HepG2 (cell line): Measurements from ENCODE around the gene ITPRIPL1. TPM values are rescaled to one million over a fixed set of nuclear protein-coding genes. Genes with fewer than 3 reads are reported as not detected.

Experiments used
- FIP1L1 ChIP-seq: fragments of 200-400 bp; formaldehyde crosslinking; IDR thresholded peaks from 2 replicates; pipeline ENCODE4 v1.6.1; 2018; ENCODE audit warnings: low read depth, mild to moderate bottlenecking, low read length, moderate library complexity, borderline replicate concordance; ENCODE audit not compliant: insufficient read depth
- GTF3A ChIP-seq: sonication (generic); formaldehyde crosslinking; conservative IDR thresholded peaks from 2 replicates; pipeline ENCODE4 v1.4.0; 2020; ENCODE audit warnings: mild to moderate bottlenecking, missing genetic modification reagents
- HMGA1 ChIP-seq: sonication (generic); formaldehyde crosslinking; conservative IDR thresholded peaks from 2 replicates; pipeline ENCODE4 v1.4.0; 2020; ENCODE audit warnings: missing genetic modification reagents
- IRF2 ChIP-seq: IDR thresholded peaks from 2 replicates; pipeline ENCODE4 v1.6.1; 2018; ENCODE audit warnings: missing genetic modification reagents, missing compliant biosample characterization
- JUND ChIP-seq: sonication (generic); formaldehyde crosslinking; IDR thresholded peaks from 2 replicates; pipeline ENCODE4 v1.8.0; 2022; ENCODE audit warnings: mild to moderate bottlenecking, missing genetic modification reagents
- MEIS2 ChIP-seq: sonication (generic); formaldehyde crosslinking; IDR thresholded peaks from 2 replicates; pipeline ENCODE4 v1.9.0; 2021; ENCODE audit warnings: mild to moderate bottlenecking, missing genetic modification reagents
- NFE2L1 ChIP-seq: sonication (generic); formaldehyde crosslinking; IDR thresholded peaks from 2 replicates; pipeline ENCODE4 v1.4.0; 2020; ENCODE audit warnings: missing genetic modification reagents, mild to moderate bottlenecking, borderline replicate concordance
- NRL ChIP-seq: sonication (generic); formaldehyde crosslinking; IDR thresholded peaks from 2 replicates; pipeline ENCODE4 v1.5.0; 2020; ENCODE audit warnings: missing genetic modification reagents, mild to moderate bottlenecking, moderate library complexity, borderline replicate concordance
- RORA ChIP-seq: sonication (generic); formaldehyde crosslinking; IDR thresholded peaks from 2 replicates; pipeline ENCODE4 v1.5.0; 2020; ENCODE audit warnings: mild to moderate bottlenecking, missing genetic modification reagents, moderate library complexity
- SRSF4 ChIP-seq: fragments of 200-400 bp; formaldehyde crosslinking; IDR thresholded peaks from one replicate; pipeline ENCODE4 v1.6.1; 2018; ENCODE audit warnings: mild to moderate bottlenecking, low read depth, low read length, moderate library complexity; ENCODE audit not compliant: poor library complexity, severe bottlenecking
- ZBTB49 ChIP-seq: sonication (generic); formaldehyde crosslinking; IDR thresholded peaks from 2 replicates; pipeline ENCODE4 v1.4.0; 2020; ENCODE audit warnings: missing genetic modification reagents, borderline replicate concordance
- ZFP1 ChIP-seq: IDR thresholded peaks from 2 replicates; pipeline ENCODE4 v1.6.1; 2016
- ZFP36L1 ChIP-seq: sonication (generic); formaldehyde crosslinking; IDR thresholded peaks from 2 replicates; pipeline ENCODE4 v1.8.0; 2022; ENCODE audit warnings: mild to moderate bottlenecking, missing genetic modification reagents, moderate library complexity
- ZNF7 ChIP-seq: IDR thresholded peaks from 2 replicates; pipeline ENCODE4 v1.6.1; 2016; ENCODE audit warnings: missing biosample characterization, missing genetic modification reagents
- ZNF883 ChIP-seq: sonication (generic); formaldehyde crosslinking; IDR thresholded peaks from 2 replicates; pipeline ENCODE4 v1.5.1; 2020; ENCODE audit warnings: mild to moderate bottlenecking, missing genetic modification reagents; ENCODE audit errors: not compliant biosample characterization
- polyA plus RNA-seq, 8 experiments: library from polyadenylated mRNA; depleted of rRNA in 3 of 8; stranded (reverse) in 7 of 8; unstranded in 1 of 8; fragments of >200 nt; fragmentation: Illumina TruSeq in 4 of 8; extraction: Trizol in 4 of 8; gene quantifications; 2 replicates each; pipeline versions ENCODE4 v1.2.1 to v1.2.3, GENCODE V29; 2011 to 2016; ENCODE audit warnings: low read depth in 4 of 8, missing spikeins in 1 of 8, mixed read lengths in 1 of 8; ENCODE audit not compliant: insufficient read depth in 1 of 8
- total RNA-seq, 5 experiments: library from RNA; depleted of rRNA; stranded (reverse); fragments of >200 nt; fragmentation: Illumina TruSeq; extraction: Trizol; gene quantifications; 2 replicates each; pipeline ENCODE4 v1.2.3, GENCODE V29; 2016; ENCODE audit warnings: low read depth in 1 of 5
- TF ChIP-seq, protein P1 (sequence below): sonication (generic); formaldehyde crosslinking; IDR thresholded peaks from 2 replicates; pipeline ENCODE4 v1.4.0; 2020; ENCODE audit warnings: missing genetic modification reagents, borderline replicate concordance
- TF ChIP-seq, protein P2 (sequence below): sonication (generic); formaldehyde crosslinking; IDR thresholded peaks from 2 replicates; pipeline ENCODE4 v1.4.0; 2020; ENCODE audit warnings: mild to moderate bottlenecking, missing genetic modification reagents
- TF ChIP-seq, protein P3 (sequence below): sonication (generic); formaldehyde crosslinking; IDR thresholded peaks from 2 replicates; pipeline ENCODE4 v1.4.0; 2020; ENCODE audit warnings: mild to moderate bottlenecking, low read depth, missing genetic modification reagents

The ITPRIPL1 gene
- total and polyA plus RNA-seq, 2 of the 13 experiments (the other 11 are each of a cell fraction or from before 2014, with no cell fraction given), result 4.3 to 11.7 TPM

GRCh38 chr2:96325884-96326255 is 753 bp downstream of the ITPRIPL1 start (continued):
- TF ChIP-seq ZFP36L1 (CRISPR knock-in tag) (no peak), SRSF4 (no peak), FIP1L1 (no peak), HMGA1 (CRISPR knock-in tag) (no peak), ZFP1 (CRISPR knock-in tag) (no peak), ZBTB49 (no peak), NFE2L1 (no peak), GTF3A (CRISPR knock-in tag) (no peak), RORA (CRISPR knock-in tag) (no peak), ZNF7 (CRISPR knock-in tag) (no peak), ZNF883 (CRISPR knock-in tag) (no peak), JUND (CRISPR knock-in tag) (no peak), MEIS2 (CRISPR knock-in tag) (no peak), NRL (CRISPR knock-in tag) (no peak), IRF2 (no peak)
- TF ChIP-seq, protein P1, sequence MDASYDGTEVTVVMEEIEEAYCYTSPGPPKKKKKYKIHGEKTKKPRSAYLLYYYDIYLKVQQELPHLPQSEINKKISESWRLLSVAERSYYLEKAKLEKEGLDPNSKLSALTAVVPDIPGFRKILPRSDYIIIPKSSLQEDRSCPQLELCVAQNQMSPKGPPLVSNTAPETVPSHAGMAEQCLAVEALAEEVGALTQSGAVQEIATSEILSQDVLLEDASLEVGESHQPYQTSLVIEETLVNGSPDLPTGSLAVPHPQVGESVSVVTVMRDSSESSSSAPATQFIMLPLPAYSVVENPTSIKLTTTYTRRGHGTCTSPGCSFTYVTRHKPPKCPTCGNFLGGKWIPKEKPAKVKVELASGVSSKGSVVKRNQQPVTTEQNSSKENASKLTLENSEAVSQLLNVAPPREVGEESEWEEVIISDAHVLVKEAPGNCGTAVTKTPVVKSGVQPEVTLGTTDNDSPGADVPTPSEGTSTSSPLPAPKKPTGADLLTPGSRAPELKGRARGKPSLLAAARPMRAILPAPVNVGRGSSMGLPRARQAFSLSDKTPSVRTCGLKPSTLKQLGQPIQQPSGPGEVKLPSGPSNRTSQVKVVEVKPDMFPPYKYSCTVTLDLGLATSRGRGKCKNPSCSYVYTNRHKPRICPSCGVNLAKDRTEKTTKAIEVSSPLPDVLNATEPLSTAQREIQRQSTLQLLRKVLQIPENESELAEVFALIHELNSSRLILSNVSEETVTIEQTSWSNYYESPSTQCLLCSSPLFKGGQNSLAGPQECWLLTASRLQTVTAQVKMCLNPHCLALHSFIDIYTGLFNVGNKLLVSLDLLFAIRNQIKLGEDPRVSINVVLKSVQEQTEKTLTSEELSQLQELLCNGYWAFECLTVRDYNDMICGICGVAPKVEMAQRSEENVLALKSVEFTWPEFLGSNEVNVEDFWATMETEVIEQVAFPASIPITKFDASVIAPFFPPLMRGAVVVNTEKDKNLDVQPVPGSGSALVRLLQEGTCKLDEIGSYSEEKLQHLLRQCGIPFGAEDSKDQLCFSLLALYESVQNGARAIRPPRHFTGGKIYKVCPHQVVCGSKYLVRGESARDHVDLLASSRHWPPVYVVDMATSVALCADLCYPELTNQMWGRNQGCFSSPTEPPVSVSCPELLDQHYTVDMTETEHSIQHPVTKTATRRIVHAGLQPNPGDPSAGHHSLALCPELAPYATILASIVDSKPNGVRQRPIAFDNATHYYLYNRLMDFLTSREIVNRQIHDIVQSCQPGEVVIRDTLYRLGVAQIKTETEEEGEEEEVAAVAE (CRISPR knock-in tag), result no peak
- TF ChIP-seq, protein P2, sequence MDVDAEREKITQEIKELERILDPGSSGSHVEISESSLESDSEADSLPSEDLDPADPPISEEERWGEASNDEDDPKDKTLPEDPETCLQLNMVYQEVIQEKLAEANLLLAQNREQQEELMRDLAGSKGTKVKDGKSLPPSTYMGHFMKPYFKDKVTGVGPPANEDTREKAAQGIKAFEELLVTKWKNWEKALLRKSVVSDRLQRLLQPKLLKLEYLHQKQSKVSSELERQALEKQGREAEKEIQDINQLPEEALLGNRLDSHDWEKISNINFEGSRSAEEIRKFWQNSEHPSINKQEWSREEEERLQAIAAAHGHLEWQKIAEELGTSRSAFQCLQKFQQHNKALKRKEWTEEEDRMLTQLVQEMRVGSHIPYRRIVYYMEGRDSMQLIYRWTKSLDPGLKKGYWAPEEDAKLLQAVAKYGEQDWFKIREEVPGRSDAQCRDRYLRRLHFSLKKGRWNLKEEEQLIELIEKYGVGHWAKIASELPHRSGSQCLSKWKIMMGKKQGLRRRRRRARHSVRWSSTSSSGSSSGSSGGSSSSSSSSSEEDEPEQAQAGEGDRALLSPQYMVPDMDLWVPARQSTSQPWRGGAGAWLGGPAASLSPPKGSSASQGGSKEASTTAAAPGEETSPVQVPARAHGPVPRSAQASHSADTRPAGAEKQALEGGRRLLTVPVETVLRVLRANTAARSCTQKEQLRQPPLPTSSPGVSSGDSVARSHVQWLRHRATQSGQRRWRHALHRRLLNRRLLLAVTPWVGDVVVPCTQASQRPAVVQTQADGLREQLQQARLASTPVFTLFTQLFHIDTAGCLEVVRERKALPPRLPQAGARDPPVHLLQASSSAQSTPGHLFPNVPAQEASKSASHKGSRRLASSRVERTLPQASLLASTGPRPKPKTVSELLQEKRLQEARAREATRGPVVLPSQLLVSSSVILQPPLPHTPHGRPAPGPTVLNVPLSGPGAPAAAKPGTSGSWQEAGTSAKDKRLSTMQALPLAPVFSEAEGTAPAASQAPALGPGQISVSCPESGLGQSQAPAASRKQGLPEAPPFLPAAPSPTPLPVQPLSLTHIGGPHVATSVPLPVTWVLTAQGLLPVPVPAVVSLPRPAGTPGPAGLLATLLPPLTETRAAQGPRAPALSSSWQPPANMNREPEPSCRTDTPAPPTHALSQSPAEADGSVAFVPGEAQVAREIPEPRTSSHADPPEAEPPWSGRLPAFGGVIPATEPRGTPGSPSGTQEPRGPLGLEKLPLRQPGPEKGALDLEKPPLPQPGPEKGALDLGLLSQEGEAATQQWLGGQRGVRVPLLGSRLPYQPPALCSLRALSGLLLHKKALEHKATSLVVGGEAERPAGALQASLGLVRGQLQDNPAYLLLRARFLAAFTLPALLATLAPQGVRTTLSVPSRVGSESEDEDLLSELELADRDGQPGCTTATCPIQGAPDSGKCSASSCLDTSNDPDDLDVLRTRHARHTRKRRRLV (CRISPR knock-in tag), result no peak
- TF ChIP-seq, protein P3, sequence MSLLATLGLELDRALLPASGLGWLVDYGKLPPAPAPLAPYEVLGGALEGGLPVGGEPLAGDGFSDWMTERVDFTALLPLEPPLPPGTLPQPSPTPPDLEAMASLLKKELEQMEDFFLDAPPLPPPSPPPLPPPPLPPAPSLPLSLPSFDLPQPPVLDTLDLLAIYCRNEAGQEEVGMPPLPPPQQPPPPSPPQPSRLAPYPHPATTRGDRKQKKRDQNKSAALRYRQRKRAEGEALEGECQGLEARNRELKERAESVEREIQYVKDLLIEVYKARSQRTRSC (CRISPR knock-in tag), result no peak
